GM18517 (cell line): ENCODE data around the gene CACNA2D1.

Source experiments
- ATAC-seq: cut with Tn5 transposase; IDR thresholded peaks from one replicate; pipeline ENCODE4 v1.9.1; 2021; ENCODE audit warnings: mild to moderate bottlenecking, moderate library complexity; ENCODE audit not compliant: unreplicated experiment

CACNA2D1 gene

DNA sequence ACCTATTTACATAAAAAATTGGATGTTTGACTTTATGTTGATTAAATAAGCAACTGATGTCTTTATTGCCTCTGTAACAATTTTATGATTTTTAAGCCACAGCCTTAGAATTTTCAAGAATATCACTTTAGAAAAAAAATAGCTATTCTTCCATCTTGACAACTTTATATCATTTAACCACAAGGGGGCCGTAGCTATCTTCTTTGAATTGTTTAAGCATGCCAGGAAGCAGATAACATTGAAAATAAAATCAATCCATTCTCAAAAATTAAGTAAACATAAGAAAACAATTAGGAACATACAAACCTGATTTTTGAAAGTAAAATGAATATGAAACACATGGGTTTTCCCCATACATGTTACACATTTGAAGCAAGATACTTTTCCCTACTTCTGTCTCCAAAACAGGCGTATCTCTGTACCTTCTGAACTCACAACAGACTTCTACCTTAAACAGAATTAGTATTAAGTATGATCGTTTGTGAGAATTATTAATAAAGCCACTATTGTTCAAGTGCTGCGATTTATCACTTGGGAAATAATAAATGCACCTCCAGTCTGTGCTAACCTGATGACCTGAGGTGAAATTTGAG is 209.0 kb downstream of the CACNA2D1 start:
- ATAC-seq = no peak

GRCh38 chr7:82230811-82231581 is 212.6 kb downstream of the CACNA2D1 start:
- no peak for ATAC-seq

DNA sequence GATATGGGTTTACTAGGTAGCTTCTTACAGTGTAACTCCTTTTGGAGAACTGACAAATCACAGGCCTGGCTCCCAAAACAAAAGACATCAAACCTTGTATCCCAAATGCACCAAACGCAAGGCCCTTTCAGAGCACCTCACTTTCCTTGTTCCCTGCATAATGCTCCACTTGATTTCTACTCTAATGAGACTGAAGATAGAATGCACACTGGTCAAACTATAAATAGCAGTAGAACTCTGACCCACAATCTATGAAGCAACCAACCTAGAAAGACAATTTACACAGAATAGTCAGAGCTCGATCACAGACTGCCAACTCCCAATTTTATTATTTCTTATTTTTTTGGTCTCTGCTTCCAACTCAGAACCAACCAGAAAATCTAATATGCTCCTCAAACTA is 214.4 kb downstream of the CACNA2D1 start:
- ATAC-seq = no peak

- ATAC-seq = no peak
Observed at GRCh38 chr7:82226191-82226590, 217.4 kb downstream of the CACNA2D1 start.

DNA sequence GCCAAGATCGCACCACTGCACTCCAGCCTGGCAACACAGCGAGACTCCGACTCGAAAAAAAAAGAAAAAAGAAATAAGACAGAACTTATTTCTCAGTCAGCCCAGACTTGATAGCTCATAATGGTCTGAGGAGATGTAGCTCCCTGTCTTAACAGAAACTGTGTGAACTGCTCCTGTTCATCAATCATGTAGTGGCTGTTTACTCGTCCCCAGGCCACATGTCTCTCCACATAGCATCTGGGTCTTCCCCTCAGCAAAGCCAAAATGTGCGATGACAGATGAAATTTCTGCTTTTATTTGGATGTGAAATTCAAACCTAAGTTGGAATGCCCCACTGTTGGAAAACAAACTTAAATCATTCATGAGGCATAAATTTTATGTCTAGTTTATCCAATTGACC is 219.0 kb downstream of the CACNA2D1 start:
- ATAC-seq = no peak

- no peak for ATAC-seq
Observed at GRCh38 chr7:82223580-82223979, 220.0 kb downstream of the CACNA2D1 start.

GRCh38 chr7:82221152-82221674 is 222.4 kb downstream of the CACNA2D1 start:
- ATAC-seq = no peak

DNA sequence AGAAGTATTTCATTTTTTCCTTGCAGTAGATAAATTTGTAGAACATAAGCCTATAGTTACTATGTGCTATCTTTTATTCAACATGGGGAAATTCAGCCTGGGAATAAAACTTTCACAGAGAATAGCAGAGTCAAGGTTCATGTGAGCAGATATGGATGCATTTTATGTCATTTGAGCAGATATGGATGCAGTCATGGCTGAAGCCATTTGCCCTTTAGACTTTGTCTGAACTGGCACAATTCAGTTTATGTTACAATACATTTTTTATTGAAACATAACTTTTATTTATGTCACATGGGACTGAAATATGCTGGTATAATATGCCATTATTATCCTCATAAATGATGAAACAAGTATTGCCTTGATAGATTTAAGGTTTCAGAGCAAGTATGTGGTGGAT is 231.1 kb downstream of the CACNA2D1 start:
- ATAC-seq = no peak

DNA sequence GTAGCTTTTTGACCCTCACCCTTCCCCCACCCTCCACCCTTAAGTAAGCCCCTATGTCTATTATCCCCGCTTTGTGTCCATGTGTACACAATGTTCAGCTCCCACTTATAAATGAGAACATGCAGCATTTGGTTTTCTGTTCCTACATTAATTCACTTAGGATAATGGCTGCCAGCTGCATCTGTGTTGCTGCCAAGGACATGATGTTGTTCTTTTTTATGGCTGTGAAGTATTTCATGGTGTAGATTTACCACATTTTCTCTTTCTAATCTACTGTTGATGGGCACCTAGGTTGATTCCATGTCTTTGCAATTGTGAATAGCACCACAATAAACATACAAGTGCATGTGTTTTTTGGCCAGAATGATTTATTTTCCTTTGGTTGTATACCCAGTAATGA is 232.2 kb downstream of the CACNA2D1 start:
- ATAC-seq = no peak

GRCh38 chr7:82210416-82211184 is 233.0 kb downstream of the CACNA2D1 start:
- no peak for ATAC-seq

DNA sequence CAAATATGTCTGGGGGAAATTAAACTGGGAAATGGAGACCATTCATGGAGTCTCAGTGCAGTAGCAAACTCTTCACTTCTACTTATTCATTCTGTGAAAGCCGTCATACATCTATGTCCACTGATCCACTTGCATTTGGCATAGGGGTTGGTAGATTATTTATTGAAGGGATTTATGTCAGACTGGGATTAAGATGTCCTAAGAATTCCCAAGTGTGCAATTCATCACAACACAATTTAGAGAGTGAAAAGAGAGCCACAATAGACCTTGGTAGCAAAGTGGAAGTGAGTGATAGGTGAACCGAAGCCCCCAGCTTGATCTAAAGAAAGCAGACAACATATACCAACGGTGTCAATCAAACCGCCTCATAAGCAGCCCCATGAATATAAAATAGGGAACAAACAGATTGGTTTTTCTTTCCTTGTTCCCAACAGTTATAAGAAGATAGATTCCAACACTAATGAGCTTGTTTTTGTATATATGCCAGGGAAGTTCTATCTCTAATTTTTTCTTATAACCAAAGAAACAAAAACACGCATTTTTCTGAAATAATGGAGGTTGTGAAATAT is 234.3 kb downstream of the CACNA2D1 start:
- ATAC-seq = no peak

DNA sequence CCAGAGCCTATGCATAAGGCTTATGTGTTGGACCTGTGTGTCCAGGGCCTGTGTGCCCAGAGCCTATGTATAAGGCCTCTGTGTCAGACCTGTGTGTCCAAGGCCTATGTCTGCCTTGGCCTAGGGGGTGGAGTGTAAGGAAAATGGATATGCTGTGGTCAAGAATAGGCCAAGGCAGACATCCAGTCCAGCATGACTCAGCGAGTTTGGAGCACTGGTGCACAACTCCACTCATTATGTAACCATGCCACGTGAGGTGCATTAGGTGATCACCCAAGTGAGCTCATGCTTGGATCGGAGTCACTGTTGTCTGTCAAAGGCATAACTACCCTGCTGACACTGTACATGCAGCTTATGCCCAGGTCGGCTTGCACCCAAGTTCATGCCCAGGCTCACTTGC is 238.9 kb downstream of the CACNA2D1 start:
- ATAC-seq = no peak

DNA sequence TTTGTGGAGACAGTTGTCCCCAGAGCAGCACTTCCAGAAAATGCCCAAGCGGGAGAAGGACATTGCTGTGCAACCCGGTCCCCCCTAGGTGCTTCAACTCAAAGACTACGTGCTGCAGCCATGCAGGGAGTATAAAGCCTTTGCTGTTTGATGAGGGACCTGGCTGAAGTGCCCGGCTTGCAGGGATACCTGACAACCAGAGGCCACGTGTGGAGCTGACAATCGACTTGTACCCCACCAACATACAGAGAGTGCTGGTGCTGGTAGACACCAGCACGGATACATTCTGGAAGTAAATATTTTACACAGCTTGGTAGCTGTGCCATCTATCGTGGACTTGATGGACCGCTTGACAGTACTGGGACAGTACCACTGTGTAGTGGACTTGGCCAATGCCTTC is 240.6 kb downstream of the CACNA2D1 start:
- no peak for ATAC-seq

DNA sequence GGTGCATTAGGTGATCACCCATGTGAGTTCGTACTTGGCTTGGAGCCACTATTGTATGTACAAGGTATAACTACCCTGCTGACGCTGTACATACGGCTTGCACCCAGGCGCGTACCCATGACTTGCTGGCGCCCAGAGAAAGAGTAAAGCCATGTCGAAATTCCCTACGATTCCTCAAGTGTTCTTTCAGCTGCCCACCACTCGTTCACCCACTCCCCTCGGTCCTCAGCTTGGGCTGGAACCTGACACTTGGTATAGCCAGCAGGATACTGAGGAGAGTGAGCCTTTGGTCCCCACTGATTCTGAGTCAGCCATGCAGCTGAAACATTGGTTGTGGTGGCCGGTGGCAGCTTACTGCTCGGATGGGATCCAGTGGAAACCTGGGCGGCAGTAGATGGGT is 241.5 kb downstream of the CACNA2D1 start:
- no peak for ATAC-seq

DNA sequence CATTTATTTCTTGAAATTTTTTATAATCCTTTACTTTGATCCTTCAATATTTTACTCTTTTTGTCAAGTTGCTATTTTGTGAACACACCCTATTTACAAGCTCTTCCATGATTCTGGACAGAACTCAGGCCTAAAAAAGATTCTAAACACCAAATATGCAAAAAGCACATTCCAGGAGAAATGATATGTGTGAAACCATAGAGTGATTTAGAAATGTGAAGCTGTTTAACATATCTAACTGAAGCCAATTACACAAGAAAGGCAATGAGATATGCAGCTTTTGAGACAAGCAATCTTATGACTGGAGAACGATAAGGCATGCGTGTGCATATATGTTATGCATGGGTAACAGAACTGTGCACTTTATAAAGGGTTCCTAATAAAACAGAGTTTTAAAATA is 243.0 kb downstream of the CACNA2D1 start:
- ATAC-seq = no peak

- ATAC-seq = no peak
Observed at GRCh38 chr7:82194016-82194643, 249.4 kb downstream of the CACNA2D1 start.

DNA sequence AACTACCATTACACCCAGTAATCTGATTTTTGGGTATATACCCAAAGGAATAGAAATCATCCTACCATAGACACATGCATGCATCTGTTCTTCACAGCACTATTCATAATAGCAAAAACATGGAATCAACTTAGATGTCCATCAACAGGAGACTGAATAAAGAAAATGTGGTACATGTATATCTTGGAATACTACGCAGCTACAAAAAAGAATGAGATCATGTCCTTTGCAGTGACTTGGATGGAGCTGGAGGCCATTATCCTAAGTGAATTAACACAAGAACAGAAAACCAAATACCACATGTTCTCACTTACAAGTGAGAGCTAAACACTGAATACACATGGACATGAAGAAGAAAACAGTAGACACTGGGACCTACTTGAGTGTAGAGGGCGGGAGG is 254.9 kb downstream of the CACNA2D1 start:
- ATAC-seq = no peak

GRCh38 chr7:82185443-82185842 is 258.1 kb downstream of the CACNA2D1 start:
- ATAC-seq = no peak

DNA sequence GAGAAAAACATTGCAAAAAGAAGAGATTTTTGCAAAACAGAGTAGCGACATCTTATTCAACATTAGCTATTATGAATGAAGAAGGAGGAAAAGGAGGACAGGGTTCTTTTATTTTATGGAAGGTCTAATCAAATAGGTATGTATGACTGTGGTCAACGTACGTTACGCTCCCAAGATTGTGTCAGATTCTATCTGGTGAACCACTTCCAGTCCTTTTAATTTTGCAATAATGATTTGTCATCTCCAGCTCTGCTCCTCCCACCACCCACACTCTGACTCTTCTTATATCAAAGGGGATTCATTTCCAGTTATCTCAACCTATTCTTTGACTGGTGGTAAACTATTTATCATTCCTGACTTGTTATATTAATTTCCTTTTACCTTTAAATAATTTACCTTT is 259.9 kb downstream of the CACNA2D1 start:
- ATAC-seq = no peak

DNA sequence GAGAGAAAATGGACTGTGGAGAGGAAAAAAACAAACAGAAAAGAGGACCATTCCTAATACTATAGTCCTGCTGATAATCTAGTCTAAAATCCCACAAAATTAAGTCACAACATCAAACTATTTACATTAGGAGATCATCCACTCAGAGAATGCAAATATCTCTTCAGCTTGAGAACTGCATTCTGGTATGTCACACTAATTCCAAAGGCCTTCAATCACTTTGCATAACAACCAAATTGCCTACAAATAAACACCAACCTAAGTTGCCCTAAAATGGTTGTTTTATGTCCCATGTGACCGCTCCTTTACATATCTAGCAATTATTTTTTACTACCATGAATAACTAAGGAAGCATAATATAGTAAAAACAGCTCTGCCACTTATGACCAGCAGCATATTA is 264.3 kb downstream of the CACNA2D1 start:
- ATAC-seq = no peak

- no peak for ATAC-seq
Observed at GRCh38 chr7:82175319-82175718, 268.3 kb downstream of the CACNA2D1 start.
